GM15510 (cell line): Measurements from ENCODE around the gene OR7G2.

Experiments used
- POLR2A ChIP-seq: IDR thresholded peaks from 3 replicates; pipeline ENCODE4 v1.6.1; 2011; ENCODE audit warnings: borderline replicate concordance; ENCODE audit not compliant: insufficient read length; ENCODE audit errors: extremely low read depth

The OR7G2 gene

DNA sequence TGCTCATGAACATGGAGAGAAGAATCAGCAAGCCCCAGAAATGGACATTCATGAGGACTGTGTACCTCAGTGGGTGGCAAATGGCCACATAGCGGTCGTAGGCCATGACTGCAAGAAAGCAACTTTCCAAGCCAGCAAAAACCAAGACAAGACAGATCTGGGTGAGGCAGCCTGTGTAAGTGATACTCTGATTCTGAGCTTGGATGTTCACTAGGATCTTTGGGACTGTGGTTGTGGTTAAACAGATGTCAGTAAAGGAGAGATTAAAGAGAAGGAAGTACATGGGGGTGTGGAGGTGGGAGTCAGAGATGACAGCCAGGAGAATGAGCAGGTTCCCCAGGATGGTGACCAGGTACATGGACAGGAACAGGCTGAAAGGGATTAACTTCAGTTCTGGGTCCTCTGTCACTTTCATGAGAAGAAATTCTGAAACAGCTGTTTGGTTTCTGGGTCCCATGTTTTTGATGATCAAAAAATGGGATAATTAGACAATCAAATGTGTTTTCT, 8.1 kb upstream of the OR7G2 start, which contains the start of gene OR7G1:
TSS of gene OR7G1 (minus strand) at position 457 of the 507 bp plus-strand sequence. CDS start at position 457, 0 bp downstream.
- no peak for TF ChIP-seq POLR2A

- TF ChIP-seq POLR2A = no peak
Measured at GRCh38 chr19:9109959-9110358, 2.7 kb upstream of the OR7G2 start.

DNA sequence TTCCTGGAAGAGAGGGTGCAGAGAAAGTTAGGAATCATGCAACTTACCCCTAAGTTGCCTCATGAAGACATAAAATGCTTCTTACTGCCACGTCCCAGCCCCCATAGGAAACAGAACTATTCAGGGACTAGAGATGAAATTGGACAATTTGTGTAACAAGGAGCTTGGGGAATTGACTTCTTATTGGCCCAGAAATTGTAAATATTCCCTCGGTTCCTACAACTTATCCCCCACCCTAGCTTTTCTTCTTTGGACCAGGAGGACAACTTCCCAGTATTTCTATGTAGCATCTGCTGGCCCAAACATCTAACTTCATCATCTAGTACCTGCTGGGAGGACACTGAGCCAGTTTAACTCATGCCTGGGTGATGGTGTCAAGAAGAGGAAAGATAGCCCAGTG, 20.5 kb downstream of the OR7G2 start, which contains the start of gene OR1M1:
TSS of gene OR1M1 (plus strand) at position 301 of the 400 bp plus-strand sequence. CDS start 6,184 bp downstream, outside the sequence.
- no peak for TF ChIP-seq POLR2A

DNA sequence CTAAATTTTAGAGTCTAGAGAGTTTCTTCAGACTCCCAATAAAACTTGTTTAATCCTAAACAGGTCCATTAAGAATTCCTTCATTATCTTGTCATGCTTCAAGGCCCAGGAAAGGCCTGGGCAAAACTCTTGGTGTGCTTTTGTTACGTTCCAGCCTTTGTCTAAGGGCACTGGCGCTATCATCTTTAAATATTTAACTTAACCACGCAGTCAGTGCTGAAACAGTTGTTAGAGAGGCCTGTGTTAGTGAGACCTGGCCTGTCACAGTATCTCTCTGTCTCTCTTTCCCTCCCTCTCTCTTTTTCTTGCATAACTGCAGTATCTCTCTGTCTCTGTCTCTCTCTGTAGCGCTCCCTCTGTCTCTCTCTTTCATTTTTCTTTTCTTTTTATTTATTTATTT, 28.6 kb downstream of the OR7G2 start:
- TF ChIP-seq POLR2A = no peak

GRCh38 chr19:9076901-9077300, 30.4 kb downstream of the OR7G2 start:
- no peak for TF ChIP-seq POLR2A

GRCh38 chr19:9075064-9075949, 32.0 kb downstream of the OR7G2 start:
- no peak for TF ChIP-seq POLR2A

- no peak for TF ChIP-seq POLR2A
Measured at GRCh38 chr19:9073806-9074205, 33.5 kb downstream of the OR7G2 start.

DNA sequence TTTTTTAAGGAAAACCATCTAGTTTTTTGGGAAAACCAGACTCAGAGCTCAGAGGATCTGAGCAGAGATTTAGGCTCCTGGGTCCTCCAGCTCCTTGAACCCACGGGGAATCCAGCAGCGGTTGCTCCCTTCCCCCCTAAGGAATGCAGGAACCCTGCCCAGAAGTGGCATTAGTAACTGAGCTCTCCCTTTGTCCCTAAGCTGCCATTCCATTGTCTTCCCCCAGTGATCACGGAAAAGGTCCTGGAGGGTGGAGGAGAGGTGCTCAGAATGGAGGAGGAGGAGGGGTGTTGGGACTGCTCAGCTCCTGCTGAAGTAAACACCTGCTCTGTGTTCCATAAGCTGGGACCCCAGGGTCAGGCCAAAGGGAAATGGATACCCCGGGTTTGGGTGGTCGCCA, 37.2 kb downstream of the OR7G2 start:
- no peak for TF ChIP-seq POLR2A

- TF ChIP-seq POLR2A = no peak
Measured at GRCh38 chr19:9065457-9066014, 41.7 kb downstream of the OR7G2 start.

GRCh38 chr19:9061879-9062278, 45.4 kb downstream of the OR7G2 start:
- TF ChIP-seq POLR2A = no peak

GRCh38 chr19:9060564-9061340, 46.5 kb downstream of the OR7G2 start:
- TF ChIP-seq POLR2A = no peak

DNA sequence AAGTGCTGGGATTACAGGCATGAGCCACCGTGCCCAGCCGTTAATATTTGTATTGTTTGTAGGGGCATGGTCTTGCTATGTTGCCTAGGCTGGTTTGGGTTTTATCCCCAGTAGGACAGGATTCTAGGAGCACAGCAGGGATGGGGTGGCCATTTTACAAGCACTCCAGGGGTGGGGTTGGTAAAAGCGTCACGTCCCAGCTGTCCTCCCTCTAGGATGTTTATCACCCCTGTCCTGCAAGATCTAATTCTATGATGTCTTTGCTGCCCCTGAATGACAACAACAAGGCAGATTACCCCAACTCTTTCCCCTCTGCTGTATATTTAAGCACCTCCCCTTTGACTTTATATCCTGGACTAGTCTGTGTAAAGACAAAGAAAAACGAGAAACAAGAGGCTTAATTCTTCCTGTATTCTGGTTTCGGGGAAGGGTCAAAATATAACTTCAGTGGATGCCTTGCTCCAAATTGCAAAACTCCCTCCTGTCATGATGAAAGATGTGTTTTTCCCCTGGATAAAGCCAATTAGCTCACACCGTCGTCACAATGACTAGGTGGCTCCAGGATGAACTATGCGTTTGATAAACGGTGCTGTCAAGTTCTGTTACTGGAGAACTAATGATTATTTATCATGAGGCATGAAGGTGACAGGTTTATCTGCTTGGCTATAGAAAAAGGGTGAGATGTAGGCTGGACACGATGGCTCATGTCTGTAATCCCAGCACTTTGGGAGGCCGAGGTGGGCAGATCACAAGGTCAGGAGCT, 48.2 kb downstream of the OR7G2 start:
- no peak for TF ChIP-seq POLR2A

- no peak for TF ChIP-seq POLR2A
Measured at GRCh38 chr19:9057505-9058258, 49.6 kb downstream of the OR7G2 start.
